ENCODE measurements around the gene MAN1C1. TPM values are rescaled to one million over a fixed set of nuclear protein-coding genes. Genes with fewer than 3 reads are reported as not detected.

MAN1C1 gene
- total RNA-seq, 1 donor from 2014 or later = 6.8 TPM

GRCh38 chr1:25742316-25742715, 125.7 kb downstream of the MAN1C1 start:
- Mint-ChIP-seq H3K4me1 (peaks cover 14% of the 10 kb centered on the region), H3K36me3 (no peaks in the 10 kb centered on the region), H3K4me3 (no peak overlapping the region), H3K9me3 (peaks cover 2% of the 10 kb centered on the region), H3K27ac (no peak overlapping the region), H3K27me3 (ENCODE audit: insufficient read depth, low read depth) (peaks cover 6% of the 10 kb centered on the region)
- Histone ChIP-seq H3F3A (ENCODE audit: low read depth) (peaks cover 18% of the 10 kb centered on the region), H3K36me3 (no peaks in the 10 kb centered on the region), H3K27ac (no peak overlapping the region), H3K4me3 (no peak overlapping the region), H3K4me2 (no peak overlapping the region), H3K27me3 (no peaks in the 10 kb centered on the region), H3K79me2 (ENCODE audit: low read depth) (no peaks in the 10 kb centered on the region), H2AFZ (replicated peaks) (no peak overlapping the region), H3K9ac (no peak overlapping the region), H4K20me1 (ENCODE audit: low read depth) (no peaks in the 10 kb centered on the region), H3K4me1 (peaks cover 24% of the 10 kb centered on the region), H3K9me3 (ENCODE audit: low read depth) (no peaks in the 10 kb centered on the region)
- TF ChIP-seq EZH2phosphoT487 (IDR thresholded peaks at IDR 0.05) (no peak), CTCF (IDR thresholded peaks at IDR 0.05) (no peak), EZH2 (IDR thresholded peaks at IDR 0.05) (no peak)
- no peak for DNase-seq (ENCODE audit: low spot score)

- no peaks in the 10 kb centered on the region for H3K36me3 Mint-ChIP-seq
- Histone ChIP-seq H3K79me2 (ENCODE audit: low read depth) (no peaks in the 10 kb centered on the region), H2AFZ (replicated peaks) (peak overlapping the region; percentile 4), H3K36me3 (no peaks in the 10 kb centered on the region), H3F3A (ENCODE audit: low read depth) (peaks cover 18% of the 10 kb centered on the region), H3K4me3 (no peak overlapping the region), H3K9me3 (ENCODE audit: low read depth) (no peaks in the 10 kb centered on the region), H3K4me2 (peak overlapping the region; percentile 6), H3K27ac (no peak overlapping the region), H4K20me1 (ENCODE audit: low read depth) (no peaks in the 10 kb centered on the region), H3K4me1 (peaks cover 31% of the 10 kb centered on the region), H3K27me3 (no peaks in the 10 kb centered on the region), H3K9ac (no peak overlapping the region)
- no peak overlapping the region for H3K4me3 Mint-ChIP-seq
- H3K27me3 Mint-ChIP-seq (ENCODE audit: insufficient read depth, low read depth) = peaks cover 6% of the 10 kb centered on the region
- peak overlapping the region; percentile 25 for H3K27ac Mint-ChIP-seq
- TF ChIP-seq CTCF (IDR thresholded peaks at IDR 0.05) = no peak
- TF ChIP-seq EZH2phosphoT487 (IDR thresholded peaks at IDR 0.05) = no peak
- no peak for TF ChIP-seq EZH2 (IDR thresholded peaks at IDR 0.05)
- H3K4me1 Mint-ChIP-seq = peaks cover 14% of the 10 kb centered on the region
- DNase-seq (ENCODE audit: low spot score) = no peak
- peaks cover 2% of the 10 kb centered on the region for H3K9me3 Mint-ChIP-seq
Measured at GRCh38 chr1:25743164-25744139, 126.9 kb downstream of the MAN1C1 start.

GRCh38 chr1:25744140-25744581, 127.6 kb downstream of the MAN1C1 start:
- TF ChIP-seq EZH2 (IDR thresholded peaks at IDR 0.05) = no peak
- peak; percentile 39 for TF ChIP-seq CTCF (IDR thresholded peaks at IDR 0.05)
- Histone ChIP-seq H3F3A (ENCODE audit: low read depth) (peaks cover 18% of the 10 kb centered on the region), H3K27me3 (no peaks in the 10 kb centered on the region), H4K20me1 (ENCODE audit: low read depth) (no peaks in the 10 kb centered on the region), H3K79me2 (ENCODE audit: low read depth) (no peaks in the 10 kb centered on the region), H3K4me3 (no peak overlapping the region), H3K9me3 (ENCODE audit: low read depth) (no peaks in the 10 kb centered on the region), H3K4me2 (peak overlapping the region; percentile 6), H3K9ac (no peak overlapping the region), H2AFZ (replicated peaks) (peak overlapping the region; percentile 4), H3K36me3 (no peaks in the 10 kb centered on the region), H3K27ac (no peak overlapping the region), H3K4me1 (peaks cover 32% of the 10 kb centered on the region)
- H3K9me3 Mint-ChIP-seq = peaks cover 2% of the 10 kb centered on the region
- peaks cover 6% of the 10 kb centered on the region for H3K27me3 Mint-ChIP-seq (ENCODE audit: insufficient read depth, low read depth)
- no peaks in the 10 kb centered on the region for H3K36me3 Mint-ChIP-seq
- peak overlapping the region; percentile 74 for H3K27ac Mint-ChIP-seq
- DNase-seq (ENCODE audit: low spot score) = peak; percentile 63
- no peak overlapping the region for H3K4me3 Mint-ChIP-seq
- peaks cover 14% of the 10 kb centered on the region for H3K4me1 Mint-ChIP-seq

Measured in neural progenitor cell (in vitro differentiated cells).